Neural cell (in vitro differentiated cells): ENCODE results near the gene ALDH8A1.

Experiments used
- CTCF ChIP-seq: fragments of 450-650 bp; IDR thresholded peaks from 2 replicates; pipeline ENCODE4 v1.5.1; 2014; ENCODE audit warnings: antibody characterized with exemption, mild to moderate bottlenecking, moderate library complexity; ENCODE audit not compliant: poor library complexity, severe bottlenecking
- EZH2 ChIP-seq: fragments of 200-600, 300-800 bp; shearing (Covaris generic), sonication (generic); IDR thresholded peaks from 2 replicates; pipeline ENCODE4 v1.6.1; 2014; ENCODE audit warnings: antibody characterized with exemption, low read length, borderline replicate concordance, mild to moderate bottlenecking; ENCODE audit not compliant: insufficient read depth, poor library complexity, severe bottlenecking
- RAD21 ChIP-seq: fragments of 450-650 bp; conservative IDR thresholded peaks from 2 replicates; pipeline ENCODE4 v1.6.1; 2014; ENCODE audit warnings: antibody characterized with exemption, mild to moderate bottlenecking, moderate library complexity
- SMC3 ChIP-seq: fragments of 450-650 bp; conservative IDR thresholded peaks from 2 replicates; pipeline ENCODE4 v1.6.1; 2014; ENCODE audit warnings: antibody characterized with exemption, mild to moderate bottlenecking, moderate library complexity; ENCODE audit not compliant: poor library complexity

DNA sequence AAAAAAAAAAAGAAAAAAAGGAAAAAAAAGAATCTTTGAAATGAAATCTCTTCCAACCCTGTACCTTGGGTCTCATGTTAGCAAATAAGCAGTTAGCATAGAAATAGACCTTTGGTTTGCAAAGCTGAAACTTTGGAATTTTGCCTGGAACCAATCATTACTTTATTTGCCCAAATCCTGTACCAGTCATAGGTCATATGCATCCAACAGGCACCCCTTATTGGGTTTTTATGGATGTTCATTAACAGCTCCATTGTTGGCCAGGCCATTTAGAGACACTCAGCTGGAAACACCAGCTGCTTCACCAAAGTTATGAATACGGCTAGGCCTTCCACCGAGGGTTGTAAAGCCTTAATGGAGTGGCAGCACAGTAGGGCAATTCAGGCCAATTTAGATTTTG, 53.0 kb downstream of the ALDH8A1 start:
- TF ChIP-seq CTCF: no peak
- TF ChIP-seq SMC3: no peak
- TF ChIP-seq RAD21: no peak
- TF ChIP-seq EZH2: no peak
